Prostate gland (tissue), 2 donors: ENCODE measurements around the gene PLIN5.

Experiments
- POLR2A ChIP-seq: fragments of 450-650 bp; IDR thresholded peaks from one replicate; pipeline ENCODE4 v1.6.1; 2016; ENCODE audit warnings: antibody characterized with exemption, mild to moderate bottlenecking
- POLR2AphosphoS5 ChIP-seq: sonication (generic); formaldehyde crosslinking; IDR thresholded peaks from one replicate; pipeline ENCODE4 v1.6.1; 2017; ENCODE audit warnings: antibody characterized with exemption
- TF ChIP-seq, protein P1 (sequence below), 4 experiments: fragments of 200-600 bp in 2 of 4; fragments of 450-650 bp in 2 of 4; sonication (generic) in 2 of 4; IDR thresholded peaks; 1 replicate in 3 of 4; 2 replicates in 1 of 4; pipeline ENCODE4 v1.5.1; 2016 to 2019; ENCODE audit warnings: antibody characterized with exemption in 4 of 4, mild to moderate bottlenecking in 2 of 4, moderate library complexity in 2 of 4

GRCh38 chr19:4536798-4537197 lies 1.8 kb upstream of the PLIN5 start:
- TF ChIP-seq, protein P1, sequence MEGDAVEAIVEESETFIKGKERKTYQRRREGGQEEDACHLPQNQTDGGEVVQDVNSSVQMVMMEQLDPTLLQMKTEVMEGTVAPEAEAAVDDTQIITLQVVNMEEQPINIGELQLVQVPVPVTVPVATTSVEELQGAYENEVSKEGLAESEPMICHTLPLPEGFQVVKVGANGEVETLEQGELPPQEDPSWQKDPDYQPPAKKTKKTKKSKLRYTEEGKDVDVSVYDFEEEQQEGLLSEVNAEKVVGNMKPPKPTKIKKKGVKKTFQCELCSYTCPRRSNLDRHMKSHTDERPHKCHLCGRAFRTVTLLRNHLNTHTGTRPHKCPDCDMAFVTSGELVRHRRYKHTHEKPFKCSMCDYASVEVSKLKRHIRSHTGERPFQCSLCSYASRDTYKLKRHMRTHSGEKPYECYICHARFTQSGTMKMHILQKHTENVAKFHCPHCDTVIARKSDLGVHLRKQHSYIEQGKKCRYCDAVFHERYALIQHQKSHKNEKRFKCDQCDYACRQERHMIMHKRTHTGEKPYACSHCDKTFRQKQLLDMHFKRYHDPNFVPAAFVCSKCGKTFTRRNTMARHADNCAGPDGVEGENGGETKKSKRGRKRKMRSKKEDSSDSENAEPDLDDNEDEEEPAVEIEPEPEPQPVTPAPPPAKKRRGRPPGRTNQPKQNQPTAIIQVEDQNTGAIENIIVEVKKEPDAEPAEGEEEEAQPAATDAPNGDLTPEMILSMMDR (IDR thresholded peaks at IDR 0.05), result no peak
- TF ChIP-seq POLR2A, result no peak
- no peak for TF ChIP-seq POLR2AphosphoS5
